GM23338 (cell line): Measurements from ENCODE around the gene UPK1B. TPM values are rescaled to one million over a fixed set of nuclear protein-coding genes. Genes with fewer than 3 reads are reported as not detected.

Experiments used
- ATAC-seq: fragments of 200-7000 bp; cut with Tn5 transposase; 3 replicates; pipeline ENCODE4 v1.9.1; 2020
- DNase-seq: peaks from one replicate; pipeline ENCODE4 v3.0.0-alpha.2; 2015; ENCODE audit warnings: low spot score
- H2AFZ ChIP-seq: fragments of 200-600 bp; sonication (generic); 2 replicates; pipeline ENCODE4 v1.8.0; 2016; ENCODE audit warnings: antibody characterized with exemption, mild to moderate bottlenecking, moderate library complexity
- H3F3A ChIP-seq: fragments of 200-600 bp; sonication (generic); replicated peaks from 2 replicates; pipeline ENCODE4 v1.8.0; 2017; ENCODE audit warnings: antibody characterized with exemption, mixed run types, low read depth
- H3K27ac ChIP-seq: fragments of 200-600 bp; sonication (generic); 2 replicates; pipeline ENCODE4 v1.6.1; 2016; ENCODE audit warnings: low read depth
- H3K27me3 ChIP-seq: fragments of 200-600 bp; sonication (generic); 2 replicates; pipeline ENCODE4 v1.8.0; 2016; ENCODE audit warnings: mild to moderate bottlenecking, mixed run types, moderate library complexity; ENCODE audit not compliant: insufficient read depth
- H3K36me3 ChIP-seq: fragments of 200-600 bp; sonication (generic); 2 replicates; pipeline ENCODE4 v1.8.0; 2016; ENCODE audit warnings: mild to moderate bottlenecking; ENCODE audit not compliant: insufficient read depth
- H3K4me1 ChIP-seq: fragments of 200-600 bp; sonication (generic); 2 replicates; pipeline ENCODE4 v1.8.0; 2016; ENCODE audit warnings: mild to moderate bottlenecking, moderate library complexity; ENCODE audit not compliant: insufficient read depth
- H3K4me2 ChIP-seq: fragments of 200-600 bp; sonication (generic); 2 replicates; pipeline ENCODE4 v1.7.1; 2017; ENCODE audit warnings: mixed run types
- H3K4me3 ChIP-seq: fragments of 200-600 bp; sonication (generic); 2 replicates; pipeline ENCODE4 v1.6.1; 2016; ENCODE audit warnings: mixed run types
- H3K79me2 ChIP-seq: fragments of 200-600 bp; sonication (generic); replicated peaks from 2 replicates; pipeline ENCODE4 v1.8.0; 2017; ENCODE audit warnings: mild to moderate bottlenecking; ENCODE audit not compliant: insufficient read depth
- H3K9me2 ChIP-seq: fragments of 200-600 bp; sonication (generic); 2 replicates; pipeline ENCODE4 v1.8.0; 2017; ENCODE audit not compliant: insufficient read depth
- H4K20me1 ChIP-seq: fragments of 200-600 bp; sonication (generic); replicated peaks from 2 replicates; pipeline ENCODE4 v1.8.0; 2017; ENCODE audit warnings: mild to moderate bottlenecking; ENCODE audit not compliant: insufficient read depth
- H3K27ac Mint-ChIP-seq: 2 replicates; pipeline ENCODE4 v1.8.0; 2020; ENCODE audit warnings: inconsistent platforms, mild to moderate bottlenecking, moderate library complexity, mixed read lengths
- H3K27me3 Mint-ChIP-seq: 3 replicates; pipeline ENCODE4 v1.8.0; 2022; ENCODE audit warnings: low read depth, mild to moderate bottlenecking, moderate library complexity, mixed read lengths, inconsistent platforms; ENCODE audit not compliant: insufficient read depth, poor library complexity
- H3K36me3 Mint-ChIP-seq: 3 replicates; pipeline ENCODE4 v1.8.0; 2021; ENCODE audit warnings: low read depth, mild to moderate bottlenecking, inconsistent platforms, moderate library complexity, mixed read lengths
- H3K4me1 Mint-ChIP-seq: 3 replicates; pipeline ENCODE4 v1.8.0; 2020; ENCODE audit warnings: mild to moderate bottlenecking, inconsistent platforms, mixed read lengths
- H3K4me3 Mint-ChIP-seq: 3 replicates; pipeline ENCODE4 v1.8.0; 2021; ENCODE audit warnings: moderate library complexity, mild to moderate bottlenecking, inconsistent platforms, mixed read lengths
- H3K9me3 Mint-ChIP-seq: 3 replicates; pipeline ENCODE4 v1.8.0; 2020; ENCODE audit warnings: moderate library complexity, mild to moderate bottlenecking, inconsistent platforms, mixed read lengths
- EZH2 ChIP-seq: fragments of 200-600 bp; sonication (generic); IDR thresholded peaks from one replicate; pipeline ENCODE4 v1.8.0; 2017; ENCODE audit warnings: antibody characterized with exemption, mild to moderate bottlenecking, low read depth; ENCODE audit not compliant: unreplicated experiment
- EZH2phosphoT487 ChIP-seq: fragments of 200-600 bp; sonication (generic); IDR thresholded peaks from one replicate; pipeline ENCODE4 v1.8.1; 2018; ENCODE audit warnings: antibody characterized with exemption; ENCODE audit not compliant: unreplicated experiment
- JUNB ChIP-seq: IDR thresholded peaks from one replicate; pipeline ENCODE4 v1.6.1; 2016; ENCODE audit warnings: antibody characterized with exemption; ENCODE audit not compliant: unreplicated experiment
- NANOG ChIP-seq: IDR thresholded peaks from 2 replicates; pipeline ENCODE4 v1.6.1; 2016; ENCODE audit warnings: antibody characterized with exemption, borderline replicate concordance
- STAT1 ChIP-seq: IDR thresholded peaks from one replicate; pipeline ENCODE4 v1.6.1; 2016; ENCODE audit warnings: antibody characterized with exemption; ENCODE audit not compliant: unreplicated experiment
- ZNF114 ChIP-seq: fragments of 250-450 bp; sonication (Bioruptor Pico); IDR thresholded peaks from 2 replicates; pipeline ENCODE4 v1.5.0; 2020; ENCODE audit warnings: mild to moderate bottlenecking, moderate library complexity
- polyA plus RNA-seq: library from polyadenylated mRNA; unstranded; fragments of >200 nt; fragmentation: Nextera tagmentation; extraction: Ambion mirVana; gene quantifications from 2 replicates; pipeline ENCODE4 v1.2.1, GENCODE V29; 2016
- total RNA-seq: library from RNA; depleted of rRNA; stranded (reverse); fragments of >200 nt; shearing (Covaris generic); gene quantifications from 2 replicates; pipeline ENCODE4 v1.2.3, GENCODE V29; 2014
- TF ChIP-seq, protein P1 (sequence below), 2 experiments: fragments of 200-600 bp in 1 of 2; sonication (generic) in 1 of 2; conservative IDR thresholded peaks; 2 replicates each; pipeline versions ENCODE4 v1.5.1 to v1.6.1; 2016 to 2017; ENCODE audit warnings: antibody characterized with exemption in 2 of 2, low read depth in 2 of 2, mild to moderate bottlenecking in 2 of 2, moderate library complexity in 1 of 2
- TF ChIP-seq, protein P2 (sequence below): IDR thresholded peaks from one replicate; pipeline ENCODE4 v1.6.1; 2018; ENCODE audit warnings: antibody characterized with exemption; ENCODE audit not compliant: unreplicated experiment
- TF ChIP-seq, protein P3 (sequence below): fragments of 250-450 bp; sonication (Bioruptor Pico); IDR thresholded peaks from 2 replicates; pipeline ENCODE4 v1.5.0; 2020; ENCODE audit warnings: mild to moderate bottlenecking, moderate library complexity

Gene UPK1B
- total and polyA plus RNA-seq, 2 experiments from 2014 or later, result 0.39 to 0.66 TPM

DNA sequence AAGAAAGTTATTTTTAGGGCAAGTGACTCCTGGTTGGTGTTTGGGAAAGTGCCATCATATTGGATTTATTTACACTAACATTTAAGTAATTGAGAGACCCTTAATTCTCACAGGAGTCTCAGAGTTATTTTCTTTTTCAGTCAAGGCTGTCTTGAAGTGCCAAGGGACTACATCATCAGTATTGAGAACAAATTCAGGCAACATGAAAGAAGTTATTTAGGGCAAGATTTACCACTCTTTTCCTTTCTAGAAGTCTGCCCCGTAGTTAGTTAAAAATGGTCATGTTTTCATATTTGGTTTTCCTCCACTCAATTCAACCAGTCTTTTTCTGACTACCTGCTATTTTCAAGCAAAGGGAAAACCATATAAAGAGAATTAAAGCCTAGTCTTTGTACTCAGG, 61.2 kb downstream of the UPK1B start:
- H3K4me1 Mint-ChIP-seq, result peaks cover 5% of the 10 kb centered on the region; the same call in 2 of the 3 replicates
- H3K36me3 Mint-ChIP-seq, result peaks cover 62% of the 10 kb centered on the region
- no peaks in the 10 kb centered on the region for H3K9me2 ChIP-seq
- H3K27ac Mint-ChIP-seq, result no peak overlapping the region
- DNase-seq (no peak), ATAC-seq (no peak)
- peaks cover 3% of the 10 kb centered on the region; the same call in 1 of the 2 replicates for H4K20me1 ChIP-seq
- no peaks in the 10 kb centered on the region for H3K27me3 ChIP-seq
- no peaks in the 10 kb centered on the region; the same call in 1 of the 2 replicates for H3F3A ChIP-seq
- no peak overlapping the region for H3K4me2 ChIP-seq
- no peak overlapping the region for H3K4me3 Mint-ChIP-seq
- H3K27ac ChIP-seq, result no peak overlapping the region
- no peaks in the 10 kb centered on the region for H3K9me3 Mint-ChIP-seq
- peaks cover 8% of the 10 kb centered on the region for H3K4me1 ChIP-seq
- H3K27me3 Mint-ChIP-seq, result peaks cover 1% of the 10 kb centered on the region
- H2AFZ ChIP-seq, result no peak overlapping the region
- H3K4me3 ChIP-seq, result no peak overlapping the region
- no peak for TF ChIP-seq ZNF114 (CRISPR knock-in tag)
- no peak for TF ChIP-seq EZH2
- TF ChIP-seq, protein P1, sequence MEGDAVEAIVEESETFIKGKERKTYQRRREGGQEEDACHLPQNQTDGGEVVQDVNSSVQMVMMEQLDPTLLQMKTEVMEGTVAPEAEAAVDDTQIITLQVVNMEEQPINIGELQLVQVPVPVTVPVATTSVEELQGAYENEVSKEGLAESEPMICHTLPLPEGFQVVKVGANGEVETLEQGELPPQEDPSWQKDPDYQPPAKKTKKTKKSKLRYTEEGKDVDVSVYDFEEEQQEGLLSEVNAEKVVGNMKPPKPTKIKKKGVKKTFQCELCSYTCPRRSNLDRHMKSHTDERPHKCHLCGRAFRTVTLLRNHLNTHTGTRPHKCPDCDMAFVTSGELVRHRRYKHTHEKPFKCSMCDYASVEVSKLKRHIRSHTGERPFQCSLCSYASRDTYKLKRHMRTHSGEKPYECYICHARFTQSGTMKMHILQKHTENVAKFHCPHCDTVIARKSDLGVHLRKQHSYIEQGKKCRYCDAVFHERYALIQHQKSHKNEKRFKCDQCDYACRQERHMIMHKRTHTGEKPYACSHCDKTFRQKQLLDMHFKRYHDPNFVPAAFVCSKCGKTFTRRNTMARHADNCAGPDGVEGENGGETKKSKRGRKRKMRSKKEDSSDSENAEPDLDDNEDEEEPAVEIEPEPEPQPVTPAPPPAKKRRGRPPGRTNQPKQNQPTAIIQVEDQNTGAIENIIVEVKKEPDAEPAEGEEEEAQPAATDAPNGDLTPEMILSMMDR (conservative IDR thresholded peaks at IDR 0.05; ENCODE audit: low read depth in 2 of 2), result no peak
- TF ChIP-seq STAT1, result no peak
- no peak for TF ChIP-seq EZH2phosphoT487
- no peak for TF ChIP-seq NANOG
- no peak for TF ChIP-seq JUNB
- TF ChIP-seq, protein P2, sequence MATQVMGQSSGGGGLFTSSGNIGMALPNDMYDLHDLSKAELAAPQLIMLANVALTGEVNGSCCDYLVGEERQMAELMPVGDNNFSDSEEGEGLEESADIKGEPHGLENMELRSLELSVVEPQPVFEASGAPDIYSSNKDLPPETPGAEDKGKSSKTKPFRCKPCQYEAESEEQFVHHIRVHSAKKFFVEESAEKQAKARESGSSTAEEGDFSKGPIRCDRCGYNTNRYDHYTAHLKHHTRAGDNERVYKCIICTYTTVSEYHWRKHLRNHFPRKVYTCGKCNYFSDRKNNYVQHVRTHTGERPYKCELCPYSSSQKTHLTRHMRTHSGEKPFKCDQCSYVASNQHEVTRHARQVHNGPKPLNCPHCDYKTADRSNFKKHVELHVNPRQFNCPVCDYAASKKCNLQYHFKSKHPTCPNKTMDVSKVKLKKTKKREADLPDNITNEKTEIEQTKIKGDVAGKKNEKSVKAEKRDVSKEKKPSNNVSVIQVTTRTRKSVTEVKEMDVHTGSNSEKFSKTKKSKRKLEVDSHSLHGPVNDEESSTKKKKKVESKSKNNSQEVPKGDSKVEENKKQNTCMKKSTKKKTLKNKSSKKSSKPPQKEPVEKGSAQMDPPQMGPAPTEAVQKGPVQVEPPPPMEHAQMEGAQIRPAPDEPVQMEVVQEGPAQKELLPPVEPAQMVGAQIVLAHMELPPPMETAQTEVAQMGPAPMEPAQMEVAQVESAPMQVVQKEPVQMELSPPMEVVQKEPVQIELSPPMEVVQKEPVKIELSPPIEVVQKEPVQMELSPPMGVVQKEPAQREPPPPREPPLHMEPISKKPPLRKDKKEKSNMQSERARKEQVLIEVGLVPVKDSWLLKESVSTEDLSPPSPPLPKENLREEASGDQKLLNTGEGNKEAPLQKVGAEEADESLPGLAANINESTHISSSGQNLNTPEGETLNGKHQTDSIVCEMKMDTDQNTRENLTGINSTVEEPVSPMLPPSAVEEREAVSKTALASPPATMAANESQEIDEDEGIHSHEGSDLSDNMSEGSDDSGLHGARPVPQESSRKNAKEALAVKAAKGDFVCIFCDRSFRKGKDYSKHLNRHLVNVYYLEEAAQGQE, result no peak
- TF ChIP-seq, protein P3, sequence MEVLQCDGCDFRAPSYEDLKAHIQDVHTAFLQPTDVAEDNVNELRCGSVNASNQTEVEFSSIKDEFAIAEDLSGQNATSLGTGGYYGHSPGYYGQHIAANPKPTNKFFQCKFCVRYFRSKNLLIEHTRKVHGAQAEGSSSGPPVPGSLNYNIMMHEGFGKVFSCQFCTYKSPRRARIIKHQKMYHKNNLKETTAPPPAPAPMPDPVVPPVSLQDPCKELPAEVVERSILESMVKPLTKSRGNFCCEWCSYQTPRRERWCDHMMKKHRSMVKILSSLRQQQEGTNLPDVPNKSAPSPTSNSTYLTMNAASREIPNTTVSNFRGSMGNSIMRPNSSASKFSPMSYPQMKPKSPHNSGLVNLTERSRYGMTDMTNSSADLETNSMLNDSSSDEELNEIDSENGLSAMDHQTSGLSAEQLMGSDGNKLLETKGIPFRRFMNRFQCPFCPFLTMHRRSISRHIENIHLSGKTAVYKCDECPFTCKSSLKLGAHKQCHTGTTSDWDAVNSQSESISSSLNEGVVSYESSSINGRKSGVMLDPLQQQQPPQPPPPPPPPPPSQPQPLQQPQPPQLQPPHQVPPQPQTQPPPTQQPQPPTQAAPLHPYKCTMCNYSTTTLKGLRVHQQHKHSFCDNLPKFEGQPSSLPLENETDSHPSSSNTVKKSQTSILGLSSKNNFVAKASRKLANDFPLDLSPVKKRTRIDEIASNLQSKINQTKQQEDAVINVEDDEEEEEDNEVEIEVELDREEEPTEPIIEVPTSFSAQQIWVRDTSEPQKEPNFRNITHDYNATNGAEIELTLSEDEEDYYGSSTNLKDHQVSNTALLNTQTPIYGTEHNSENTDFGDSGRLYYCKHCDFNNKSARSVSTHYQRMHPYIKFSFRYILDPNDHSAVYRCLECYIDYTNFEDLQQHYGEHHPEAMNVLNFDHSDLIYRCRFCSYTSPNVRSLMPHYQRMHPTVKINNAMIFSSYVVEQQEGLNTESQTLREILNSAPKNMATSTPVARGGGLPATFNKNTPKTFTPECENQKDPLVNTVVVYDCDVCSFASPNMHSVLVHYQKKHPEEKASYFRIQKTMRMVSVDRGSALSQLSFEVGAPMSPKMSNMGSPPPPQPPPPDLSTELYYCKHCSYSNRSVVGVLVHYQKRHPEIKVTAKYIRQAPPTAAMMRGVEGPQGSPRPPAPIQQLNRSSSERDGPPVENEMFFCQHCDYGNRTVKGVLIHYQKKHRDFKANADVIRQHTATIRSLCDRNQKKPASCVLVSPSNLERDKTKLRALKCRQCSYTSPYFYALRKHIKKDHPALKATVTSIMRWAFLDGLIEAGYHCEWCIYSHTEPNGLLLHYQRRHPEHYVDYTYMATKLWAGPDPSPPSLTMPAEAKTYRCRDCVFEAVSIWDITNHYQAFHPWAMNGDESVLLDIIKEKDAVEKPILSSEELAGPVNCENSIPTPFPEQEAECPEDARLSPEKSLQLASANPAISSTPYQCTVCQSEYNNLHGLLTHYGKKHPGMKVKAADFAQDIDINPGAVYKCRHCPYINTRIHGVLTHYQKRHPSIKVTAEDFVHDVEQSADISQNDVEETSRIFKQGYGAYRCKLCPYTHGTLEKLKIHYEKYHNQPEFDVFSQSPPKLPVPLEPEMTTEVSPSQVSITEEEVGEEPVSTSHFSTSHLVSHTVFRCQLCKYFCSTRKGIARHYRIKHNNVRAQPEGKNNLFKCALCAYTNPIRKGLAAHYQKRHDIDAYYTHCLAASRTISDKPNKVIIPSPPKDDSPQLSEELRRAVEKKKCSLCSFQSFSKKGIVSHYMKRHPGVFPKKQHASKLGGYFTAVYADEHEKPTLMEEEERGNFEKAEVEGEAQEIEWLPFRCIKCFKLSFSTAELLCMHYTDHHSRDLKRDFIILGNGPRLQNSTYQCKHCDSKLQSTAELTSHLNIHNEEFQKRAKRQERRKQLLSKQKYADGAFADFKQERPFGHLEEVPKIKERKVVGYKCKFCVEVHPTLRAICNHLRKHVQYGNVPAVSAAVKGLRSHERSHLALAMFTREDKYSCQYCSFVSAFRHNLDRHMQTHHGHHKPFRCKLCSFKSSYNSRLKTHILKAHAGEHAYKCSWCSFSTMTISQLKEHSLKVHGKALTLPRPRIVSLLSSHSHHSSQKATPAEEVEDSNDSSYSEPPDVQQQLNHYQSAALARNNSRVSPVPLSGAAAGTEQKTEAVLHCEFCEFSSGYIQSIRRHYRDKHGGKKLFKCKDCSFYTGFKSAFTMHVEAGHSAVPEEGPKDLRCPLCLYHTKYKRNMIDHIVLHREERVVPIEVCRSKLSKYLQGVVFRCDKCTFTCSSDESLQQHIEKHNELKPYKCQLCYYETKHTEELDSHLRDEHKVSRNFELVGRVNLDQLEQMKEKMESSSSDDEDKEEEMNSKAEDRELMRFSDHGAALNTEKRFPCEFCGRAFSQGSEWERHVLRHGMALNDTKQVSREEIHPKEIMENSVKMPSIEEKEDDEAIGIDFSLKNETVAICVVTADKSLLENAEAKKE (CRISPR knock-in tag), result no peak
- H3K36me3 ChIP-seq, result peaks cover 50% of the 10 kb centered on the region
- H3K79me2 ChIP-seq, result peaks cover 75% of the 10 kb centered on the region
